ENCODE measurements around the gene LMTK2.
"Not testable (repeated sequence)": the region's sequence is repeated elsewhere in the genome, so short reads cannot be mapped to it uniquely, and the experiment has no call there.

LMTK2 gene

DNA sequence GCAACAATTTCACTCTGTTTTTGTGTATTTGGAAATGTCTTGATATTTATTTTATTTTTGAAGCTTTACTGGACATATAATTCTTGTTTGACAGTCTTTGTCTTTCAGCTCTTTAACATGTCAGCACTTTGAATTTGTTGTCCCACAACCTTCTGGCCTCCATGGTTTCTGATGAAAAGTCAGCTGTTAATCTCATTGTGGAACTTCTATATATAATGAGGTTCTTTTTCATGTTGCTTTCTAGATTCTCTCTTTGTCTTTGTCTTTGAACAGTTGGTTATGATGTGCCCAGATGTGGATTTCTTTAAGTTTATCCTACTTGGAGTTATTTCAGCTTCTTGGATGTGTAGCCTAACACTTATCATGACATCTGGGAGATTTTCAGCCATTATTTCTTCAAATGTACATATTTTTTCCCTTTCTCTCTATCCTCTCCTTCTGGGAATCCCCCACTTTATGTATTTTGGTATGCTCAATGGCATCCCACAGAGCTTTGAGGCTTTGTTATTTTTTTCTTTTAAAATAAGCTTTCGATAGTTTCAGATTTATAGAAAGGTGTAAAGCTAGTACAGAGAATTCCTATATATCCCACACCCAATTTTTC, 9.5 kb upstream of the LMTK2 start:
- in situ Hi-C loops (cut with MboI; ENCODE audit: low pct_unique_long_range_greater_than_20kb, low sequenced_read_pairs): no loop called here
- DNase-seq: peak; percentile 9

DNA sequence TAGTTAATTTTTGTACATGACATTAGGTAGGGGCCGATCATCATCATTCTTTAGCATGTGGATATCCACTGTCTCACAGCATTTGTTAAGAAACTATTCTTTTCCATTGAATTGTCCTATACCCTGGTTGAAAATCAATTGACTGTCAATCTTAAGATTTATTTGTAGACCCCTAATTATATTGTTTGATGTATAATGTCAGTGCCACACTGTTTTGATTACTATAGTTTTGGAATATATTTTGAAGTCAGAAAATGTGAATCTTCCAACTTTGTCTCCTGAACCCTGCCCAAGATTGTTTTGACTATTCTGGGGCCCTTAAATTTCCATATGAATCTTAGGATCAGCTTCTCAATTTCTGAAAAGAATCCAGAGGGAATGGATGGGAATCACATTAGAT, 6.6 kb upstream of the LMTK2 start:
- in situ Hi-C loops (cut with MboI; ENCODE audit: low pct_unique_long_range_greater_than_20kb, low sequenced_read_pairs): no loop called here
- DNase-seq: no peak

DNA sequence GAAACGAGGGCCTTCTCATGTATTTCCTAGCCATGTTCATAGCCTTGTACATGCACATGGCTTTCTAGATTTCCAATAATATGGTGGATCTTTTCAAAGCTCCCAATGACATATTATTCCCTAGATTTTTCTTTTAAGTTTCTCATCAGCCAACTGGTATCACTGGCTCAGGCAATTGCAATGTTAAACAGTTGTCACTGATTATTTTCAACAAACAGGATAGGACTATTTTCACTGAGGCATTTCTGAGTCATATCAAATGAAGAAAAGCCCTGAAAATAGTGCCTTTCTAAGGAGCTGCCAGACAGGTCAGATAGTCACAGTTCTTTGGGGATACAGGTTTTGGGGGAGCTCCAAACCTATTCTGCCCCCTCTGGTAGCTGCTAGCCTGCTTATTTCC, 4.5 kb upstream of the LMTK2 start:
- DNase-seq: no peak
- in situ Hi-C loops (cut with MboI; ENCODE audit: low pct_unique_long_range_greater_than_20kb, low sequenced_read_pairs): no loop called here

DNA sequence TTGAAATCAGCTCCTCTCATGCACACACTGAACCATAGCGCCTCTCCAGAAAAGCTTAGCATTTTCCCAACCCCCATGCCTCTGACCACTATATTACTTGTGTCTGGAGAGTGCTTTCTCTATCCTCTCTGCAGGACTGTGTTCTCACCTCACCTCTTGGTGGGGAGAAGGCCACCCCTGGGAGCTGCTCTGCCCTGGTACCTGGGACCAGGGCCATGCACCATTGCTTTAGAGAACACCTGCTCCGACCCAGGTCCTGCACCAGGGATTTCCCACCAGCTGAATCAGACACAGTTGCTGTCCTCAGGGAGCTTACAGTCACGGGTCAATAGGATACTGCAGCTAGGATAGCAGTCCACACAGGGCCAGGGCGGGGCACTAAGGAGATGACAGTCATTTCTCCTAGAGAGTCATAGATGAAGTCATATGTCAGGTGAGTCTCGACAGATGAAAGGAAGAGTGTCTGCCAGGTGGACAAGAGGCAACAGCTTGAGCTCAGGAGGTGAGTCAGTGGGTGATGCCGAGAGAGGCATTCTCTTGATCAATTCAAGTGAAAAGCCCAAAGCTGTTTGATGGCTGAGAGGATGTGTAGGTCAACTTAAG, 619 bp upstream of the LMTK2 start:
- no peak for DNase-seq
- in situ Hi-C loops (cut with MboI; ENCODE audit: low pct_unique_long_range_greater_than_20kb, low sequenced_read_pairs): no loop called here

GRCh38 chr7:98107313-98107721, 655 bp downstream of the LMTK2 start:
- in situ Hi-C loops (cut with MboI; ENCODE audit: low pct_unique_long_range_greater_than_20kb, low sequenced_read_pairs): no loop called here
- peak; percentile 20 for DNase-seq

GRCh38 chr7:98110249-98111022, 3.8 kb downstream of the LMTK2 start:
- in situ Hi-C loops (cut with MboI; ENCODE audit: low pct_unique_long_range_greater_than_20kb, low sequenced_read_pairs): no loop called here
- no peak for DNase-seq

GRCh38 chr7:98112077-98112476, 5.4 kb downstream of the LMTK2 start:
- in situ Hi-C loops (cut with MboI; ENCODE audit: low pct_unique_long_range_greater_than_20kb, low sequenced_read_pairs): no loop called here
- no peak for DNase-seq

GRCh38 chr7:98115746-98116525, 9.3 kb downstream of the LMTK2 start:
- in situ Hi-C loops (cut with MboI; ENCODE audit: low pct_unique_long_range_greater_than_20kb, low sequenced_read_pairs): no loop called here
- DNase-seq: no peak

DNA sequence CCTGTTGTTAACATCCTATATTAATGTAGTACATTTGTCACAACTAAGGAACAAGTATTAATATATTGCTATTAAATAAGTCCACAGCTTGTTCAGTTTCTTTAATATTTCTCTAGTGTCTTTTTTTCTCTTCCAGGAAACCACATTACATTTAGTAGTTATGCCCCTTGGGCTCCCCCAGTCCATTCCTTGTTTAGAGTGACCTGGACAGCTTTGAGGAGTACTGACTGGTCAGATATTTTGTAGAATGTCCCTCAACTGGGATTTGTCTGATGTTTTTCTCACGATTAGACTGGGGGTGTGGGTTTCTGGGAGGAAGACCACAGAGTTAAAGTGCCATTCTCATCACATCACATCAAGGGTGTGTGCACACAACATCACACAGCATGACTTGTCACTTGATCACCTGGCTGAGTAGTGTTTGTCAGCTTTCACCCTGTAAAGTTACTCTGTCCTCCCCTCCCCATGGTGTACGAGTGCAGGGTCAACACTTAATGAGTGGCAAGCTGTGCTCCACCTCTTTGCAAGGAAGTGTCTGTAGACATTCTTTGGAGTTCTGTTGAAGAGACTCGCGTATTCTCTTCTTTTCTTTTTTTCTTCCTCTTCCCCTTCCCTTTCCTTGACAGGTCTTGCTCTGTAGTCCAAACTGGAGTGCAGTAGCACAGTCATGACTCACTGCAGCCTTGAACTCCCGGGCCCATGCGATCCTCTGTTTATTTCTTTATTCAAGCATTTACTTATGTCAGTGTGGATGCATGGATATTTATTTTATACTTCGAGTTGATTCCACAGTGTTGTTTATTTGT, 10.2 kb downstream of the LMTK2 start:
- no peak for DNase-seq
- in situ Hi-C loops (cut with MboI; ENCODE audit: low pct_unique_long_range_greater_than_20kb, low sequenced_read_pairs): no loop called here

GRCh38 chr7:98119256-98119918, 12.7 kb downstream of the LMTK2 start:
- in situ Hi-C loops (cut with MboI; ENCODE audit: low pct_unique_long_range_greater_than_20kb, low sequenced_read_pairs): no loop called here
- no peak for DNase-seq

DNA sequence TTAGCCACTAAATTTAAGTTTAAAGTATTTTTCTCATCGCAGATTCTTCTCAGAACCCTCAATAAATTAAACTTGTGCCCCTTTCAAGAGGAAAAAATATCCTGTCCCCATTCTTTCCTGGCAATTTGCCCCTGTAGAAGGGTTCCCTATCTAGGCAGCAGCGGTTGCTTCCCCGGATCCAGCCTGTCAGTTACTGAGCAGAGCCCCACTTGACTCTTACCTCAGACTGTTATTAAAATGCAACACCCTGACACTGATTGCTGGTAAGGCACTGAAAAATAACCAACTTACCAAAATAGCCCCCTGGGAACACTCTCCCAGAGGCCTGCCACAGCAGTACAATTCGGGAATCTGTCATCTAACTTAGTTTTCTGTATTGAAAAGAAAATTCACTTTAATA, 13.9 kb downstream of the LMTK2 start:
- in situ Hi-C loops (cut with MboI; ENCODE audit: low pct_unique_long_range_greater_than_20kb, low sequenced_read_pairs): no loop called here
- no peak for DNase-seq

DNA sequence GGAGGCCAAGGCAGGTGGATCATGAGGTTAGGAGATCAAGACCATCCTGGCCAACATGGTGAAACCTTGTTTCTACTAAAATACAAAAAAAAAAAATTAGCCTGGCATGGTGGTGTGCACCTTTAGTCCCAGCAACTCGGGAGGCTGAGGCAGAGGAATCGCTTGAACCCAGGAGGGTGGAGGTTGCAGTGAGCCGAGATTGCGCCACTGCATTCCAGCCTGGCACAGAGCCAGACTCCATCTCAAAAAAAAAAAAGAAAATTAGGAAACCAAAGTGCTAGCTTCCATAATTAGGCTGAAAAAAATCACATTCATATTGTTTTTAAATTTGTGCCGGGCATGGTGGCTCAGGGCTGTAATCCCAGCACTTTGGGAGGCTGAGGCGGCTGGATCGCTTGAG, 14.7 kb downstream of the LMTK2 start:
- in situ Hi-C loops (cut with MboI; ENCODE audit: low pct_unique_long_range_greater_than_20kb, low sequenced_read_pairs); DNase-seq: not testable (repeated sequence)

- no peak for DNase-seq
- in situ Hi-C loops (cut with MboI; ENCODE audit: low pct_unique_long_range_greater_than_20kb, low sequenced_read_pairs): no loop called here
These were observed 16.7 kb downstream of the LMTK2 start for GRCh38 chr7:98123365-98123696.

- no peak for DNase-seq
- in situ Hi-C loops (cut with MboI; ENCODE audit: low pct_unique_long_range_greater_than_20kb, low sequenced_read_pairs): no loop called here
These were observed 19.1 kb downstream of the LMTK2 start for GRCh38 chr7:98125759-98126158.

GRCh38 chr7:98126311-98127142, 19.9 kb downstream of the LMTK2 start:
- no peak for DNase-seq
- in situ Hi-C loops (cut with MboI; ENCODE audit: low pct_unique_long_range_greater_than_20kb, low sequenced_read_pairs): no loop called here

GRCh38 chr7:98128346-98128745, 21.7 kb downstream of the LMTK2 start:
- in situ Hi-C loops (cut with MboI; ENCODE audit: low pct_unique_long_range_greater_than_20kb, low sequenced_read_pairs): no loop called here
- DNase-seq: no peak

DNA sequence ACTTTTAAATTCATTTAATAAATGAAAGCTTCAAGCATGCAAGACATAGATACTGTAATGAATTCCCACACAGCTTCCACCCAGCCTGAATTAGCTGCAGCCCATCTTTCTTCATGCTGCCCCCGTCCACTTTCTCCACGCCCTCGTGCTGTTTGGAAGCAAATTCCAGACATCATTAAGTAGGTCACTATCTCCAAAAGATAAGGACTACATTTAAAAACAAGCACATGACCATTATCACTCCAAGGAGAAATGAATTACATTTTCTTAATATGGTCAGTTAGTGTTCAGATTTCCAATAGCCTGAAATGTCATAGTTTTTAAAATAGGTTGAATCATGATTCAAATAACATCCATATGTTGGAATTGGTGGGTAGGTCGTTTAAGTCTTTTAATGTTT, 24.3 kb downstream of the LMTK2 start:
- in situ Hi-C loops (cut with MboI; ENCODE audit: low pct_unique_long_range_greater_than_20kb, low sequenced_read_pairs): no loop called here
- DNase-seq: no peak

- DNase-seq: peak; percentile 96
- in situ Hi-C loops (cut with MboI; ENCODE audit: low pct_unique_long_range_greater_than_20kb, low sequenced_read_pairs): no loop called here
These were observed 26.5 kb downstream of the LMTK2 start for GRCh38 chr7:98133181-98133580.
